ENCODE results near the gene TRAPPC10. TPM values are rescaled to one million over a fixed set of nuclear protein-coding genes. Genes with fewer than 3 reads are reported as not detected.
A peak's percentile ranks its signal among the peaks of the same experiment; 100 is the strongest.

TRAPPC10 gene
- 10 to 100 TPM; 44.1 to 45.4 TPM for total RNA-seq

DNA sequence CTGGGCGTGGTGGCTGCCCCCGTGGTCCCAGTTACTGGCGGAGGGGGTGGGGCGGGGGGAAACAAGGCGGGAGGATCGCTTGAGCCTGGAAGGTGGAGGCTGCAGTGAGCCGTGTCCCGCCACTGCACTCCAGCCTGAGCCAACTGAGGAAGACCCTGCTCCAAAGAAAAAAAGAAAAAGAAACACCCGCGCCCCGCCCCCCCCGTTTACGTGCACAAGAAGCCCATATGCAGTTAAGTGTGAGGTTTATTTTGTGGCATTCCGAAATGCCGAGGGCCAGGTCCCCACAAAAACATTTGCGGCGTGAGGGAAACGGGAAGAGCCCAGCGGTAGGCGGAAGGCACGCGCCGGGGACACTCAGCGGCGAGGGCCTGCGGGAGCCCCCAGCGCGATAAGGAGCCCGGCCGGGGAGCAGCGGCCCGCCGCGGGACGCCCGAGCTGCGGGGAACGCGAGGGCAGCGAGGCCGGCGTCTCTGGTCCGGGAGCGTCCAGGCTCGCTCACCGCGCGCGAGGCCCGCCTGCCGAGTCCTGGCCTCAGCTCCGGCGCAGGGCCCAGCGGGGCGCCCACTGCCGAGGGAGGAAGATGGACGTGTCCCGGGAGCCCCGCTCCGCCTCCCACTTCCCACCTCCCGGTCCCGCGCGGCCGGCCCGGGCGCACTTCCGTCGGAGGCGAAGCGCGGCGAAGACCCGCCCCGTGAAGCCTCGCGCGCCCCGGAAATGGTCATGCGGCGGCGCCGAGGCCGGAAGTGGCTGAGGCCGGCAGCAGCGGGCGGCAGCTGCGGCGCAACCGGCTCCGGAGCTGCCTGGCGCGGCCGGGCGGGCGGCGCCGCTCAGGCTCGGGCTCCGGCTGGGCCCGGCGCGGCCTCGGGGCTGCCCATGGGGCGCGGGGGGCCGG lies at the start of gene TRAPPC10:
TRAPPC10 (plus strand) TSS at position 731 of the 895 bp plus-strand sequence. CDS start 185 bp downstream, outside the sequence.
- ATAC-seq (peak; percentile 72), DNase-seq (peak; percentile 83)
- intact Hi-C loops (cut with micrococcal nuclease): no loop called here
- H3K4me1 Mint-ChIP-seq (ENCODE audit: low read depth): peaks cover 39% of the 10 kb centered on the region
- no peaks in the 10 kb centered on the region for H3K9me3 Mint-ChIP-seq
- CTCF ChIA-PET: interaction anchor here (0.7 to 2.0 kb wide), 3 partner anchors 10 to 240 kb away, joined by 3 to 5 read pairs (median 4); no protein-coding TSS in a partner anchor
- POLR2A ChIA-PET: interaction anchor here (1.0 to 3.8 kb wide), 5 partner anchors 66 to 119 kb away, joined by 4 to 35 read pairs (median 6); no protein-coding TSS in a partner anchor
- H3K27ac Mint-ChIP-seq: peak within 1 kb of the TSS; percentile 96
- TF ChIP-seq, protein P1, sequence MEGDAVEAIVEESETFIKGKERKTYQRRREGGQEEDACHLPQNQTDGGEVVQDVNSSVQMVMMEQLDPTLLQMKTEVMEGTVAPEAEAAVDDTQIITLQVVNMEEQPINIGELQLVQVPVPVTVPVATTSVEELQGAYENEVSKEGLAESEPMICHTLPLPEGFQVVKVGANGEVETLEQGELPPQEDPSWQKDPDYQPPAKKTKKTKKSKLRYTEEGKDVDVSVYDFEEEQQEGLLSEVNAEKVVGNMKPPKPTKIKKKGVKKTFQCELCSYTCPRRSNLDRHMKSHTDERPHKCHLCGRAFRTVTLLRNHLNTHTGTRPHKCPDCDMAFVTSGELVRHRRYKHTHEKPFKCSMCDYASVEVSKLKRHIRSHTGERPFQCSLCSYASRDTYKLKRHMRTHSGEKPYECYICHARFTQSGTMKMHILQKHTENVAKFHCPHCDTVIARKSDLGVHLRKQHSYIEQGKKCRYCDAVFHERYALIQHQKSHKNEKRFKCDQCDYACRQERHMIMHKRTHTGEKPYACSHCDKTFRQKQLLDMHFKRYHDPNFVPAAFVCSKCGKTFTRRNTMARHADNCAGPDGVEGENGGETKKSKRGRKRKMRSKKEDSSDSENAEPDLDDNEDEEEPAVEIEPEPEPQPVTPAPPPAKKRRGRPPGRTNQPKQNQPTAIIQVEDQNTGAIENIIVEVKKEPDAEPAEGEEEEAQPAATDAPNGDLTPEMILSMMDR (IDR thresholded peaks at IDR 0.05): no peak
- H3K4me3 Mint-ChIP-seq: peak within 1 kb of the TSS; percentile 80
- H3K36me3 Mint-ChIP-seq (ENCODE audit: low read depth): peaks cover 8% of the 10 kb centered on the region
- no peaks in the 10 kb centered on the region for H3K27me3 Mint-ChIP-seq

DNA sequence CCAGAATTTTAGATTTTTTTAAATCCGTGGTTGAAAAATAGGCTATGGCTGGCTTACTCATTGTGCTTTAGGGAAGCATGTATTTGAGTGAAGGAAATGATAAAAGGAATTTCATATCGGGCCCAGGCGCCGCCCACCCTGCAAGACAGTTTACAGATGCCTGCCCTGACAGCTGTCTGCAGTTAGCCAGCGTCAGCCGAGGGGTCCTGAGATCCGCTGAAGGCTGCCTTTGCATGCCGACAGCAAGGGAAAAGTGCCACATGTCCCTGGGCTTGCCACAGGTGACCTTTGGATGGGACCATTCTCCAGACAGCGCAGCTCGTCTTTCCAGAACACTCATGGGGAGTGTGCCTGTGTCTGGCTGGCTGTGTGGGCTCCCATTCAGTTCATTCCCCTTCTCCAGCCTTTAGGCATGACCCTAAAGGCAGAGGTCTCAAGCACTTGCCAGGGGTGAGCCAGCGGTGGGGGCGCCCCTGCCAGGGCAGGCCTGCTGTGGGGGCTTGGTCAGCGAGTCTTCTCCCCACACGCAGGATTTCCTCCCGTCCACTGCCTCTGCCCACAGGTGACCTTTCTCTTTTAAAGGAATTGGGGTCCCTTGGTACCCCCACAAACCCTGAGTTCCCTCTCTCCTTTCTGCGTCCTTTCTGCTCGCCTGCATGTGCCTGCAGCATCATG lies 46.1 kb upstream of the TRAPPC10 start:
- no peaks in the 10 kb centered on the region for H3K9me3 Mint-ChIP-seq
- DNase-seq: no peak
- H3K27me3 Mint-ChIP-seq: no peaks in the 10 kb centered on the region
- TF ChIP-seq, protein P1 (IDR thresholded peaks at IDR 0.05): no peak
- no peak for ATAC-seq
- H3K4me1 Mint-ChIP-seq (ENCODE audit: low read depth): peaks cover 7% of the 10 kb centered on the region
- no peak overlapping the region for H3K4me3 Mint-ChIP-seq
- intact Hi-C loops (cut with micrococcal nuclease): no loop called here
- POLR2A ChIA-PET: interaction anchor here (0.8 kb wide), 1 partner anchor 194 kb away, joined by 3 read pairs; no protein-coding TSS in a partner anchor
- CTCF ChIA-PET: no interaction called here
- H3K27ac Mint-ChIP-seq: no peak overlapping the region
- peaks cover 15% of the 10 kb centered on the region for H3K36me3 Mint-ChIP-seq (ENCODE audit: low read depth)

DNA sequence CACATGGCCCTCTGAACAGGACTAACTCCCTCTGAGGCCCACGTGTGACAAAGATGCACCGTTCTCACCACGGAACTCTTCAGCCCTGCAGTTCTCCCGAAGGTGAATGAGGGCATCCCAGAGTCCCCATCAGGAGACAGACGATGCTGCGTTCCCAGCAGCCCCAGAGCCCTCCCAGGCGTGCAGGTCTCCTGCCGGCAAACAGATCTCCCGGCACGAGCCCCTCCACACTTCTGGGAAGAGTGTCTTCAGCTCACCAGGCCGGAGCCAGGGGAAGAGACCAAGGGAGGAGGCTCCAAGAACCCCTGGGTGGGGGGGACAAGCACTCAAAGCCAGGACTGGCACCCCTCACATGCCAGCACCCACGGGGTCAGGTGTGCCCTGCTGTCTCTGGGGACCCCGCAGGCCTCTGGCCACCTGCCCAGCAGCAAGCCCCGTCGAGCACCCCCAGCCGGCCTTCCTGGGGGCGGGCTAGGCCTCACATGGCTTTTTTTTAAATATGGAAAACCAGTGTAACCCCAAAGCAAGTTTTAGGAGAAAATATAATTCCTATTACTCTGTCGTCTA lies 45.1 kb upstream of the TRAPPC10 start:
- Mint-ChIP-seq H3K27me3 (no peaks in the 10 kb centered on the region), H3K27ac (no peak overlapping the region), H3K4me1 (ENCODE audit: low read depth) (no peaks in the 10 kb centered on the region), H3K4me3 (no peak overlapping the region), H3K36me3 (ENCODE audit: low read depth) (peaks cover 10% of the 10 kb centered on the region), H3K9me3 (no peaks in the 10 kb centered on the region)
- ATAC-seq (no peak), DNase-seq (no peak)
- TF ChIP-seq, protein P1 (IDR thresholded peaks at IDR 0.05): no peak
- POLR2A ChIA-PET: interaction anchor here (0.8 kb wide), 1 partner anchor 195 kb away, joined by 3 read pairs; no protein-coding TSS in a partner anchor
- intact Hi-C loops (cut with micrococcal nuclease): no loop called here
- CTCF ChIA-PET: no interaction called here

GRCh38 chr21:43967981-43968380 lies 44.1 kb upstream of the TRAPPC10 start:
- ChIA-PET CTCF (no interaction called here), POLR2A (no interaction called here)
- Mint-ChIP-seq H3K4me3 (no peak overlapping the region), H3K9me3 (no peaks in the 10 kb centered on the region), H3K4me1 (ENCODE audit: low read depth) (no peaks in the 10 kb centered on the region), H3K27ac (no peak overlapping the region), H3K27me3 (no peaks in the 10 kb centered on the region), H3K36me3 (ENCODE audit: low read depth) (peaks cover 5% of the 10 kb centered on the region)
- DNase-seq (no peak), ATAC-seq (no peak)
- intact Hi-C loops (cut with micrococcal nuclease): no loop called here
- TF ChIP-seq, protein P1 (IDR thresholded peaks at IDR 0.05): no peak

Data from activated CD8-positive, alpha-beta T cell treated with anti-CD3 and anti-CD28 coated beads for 36 hours (primary cell).